SKM-1 treated with dmso at 0.1 percent for 144 hours (cell line): ENCODE measurements around the gene RPP30.

Experiments used
- DNase-seq: peaks from one replicate; lab custom pipeline; 2025; ENCODE audit not compliant: unreplicated experiment; lab: John Stamatoyannopoulos, UW

Gene RPP30

GRCh38 chr10:90871766-90872647 lies at the start of gene RPP30:
Gene RPP30, plus strand, starts transcription at chr10:90871974. Its CDS starts 13 bp downstream, at chr10:90871987.
- peak; percentile 76 for DNase-seq

- DNase-seq = no peak
Measured at GRCh38 chr10:90822508-90822907, 49.3 kb upstream of the RPP30 start.

GRCh38 chr10:90832111-90832510 lies 39.7 kb upstream of the RPP30 start:
- DNase-seq = no peak

GRCh38 chr10:90834326-90834725 lies 37.4 kb upstream of the RPP30 start:
- no peak for DNase-seq

- DNase-seq = no peak
Measured at GRCh38 chr10:90837486-90837885, 34.3 kb upstream of the RPP30 start.

GRCh38 chr10:90842725-90843124 lies 29.0 kb upstream of the RPP30 start:
- no peak for DNase-seq

- no peak for DNase-seq
Measured at GRCh38 chr10:90845726-90846125, 26.0 kb upstream of the RPP30 start.

GRCh38 chr10:90846746-90847145 lies 25.0 kb upstream of the RPP30 start:
- DNase-seq = no peak

GRCh38 chr10:90847436-90847835 lies 24.3 kb upstream of the RPP30 start:
- peak; percentile 59 for DNase-seq

GRCh38 chr10:90849956-90850749 lies 21.6 kb upstream of the RPP30 start:
- no peak for DNase-seq

GRCh38 chr10:90855126-90855525 lies 16.6 kb upstream of the RPP30 start:
- DNase-seq = no peak

- no peak for DNase-seq
Measured at GRCh38 chr10:90856261-90856660, 15.5 kb upstream of the RPP30 start.

- no peak for DNase-seq
Measured at GRCh38 chr10:90856964-90857634, 14.7 kb upstream of the RPP30 start.

- DNase-seq = peak; percentile 79
Measured at GRCh38 chr10:90857635-90858460, 13.9 kb upstream of the RPP30 start, which contains the start of gene HTR7. Gene HTR7, minus strand, starts transcription at chr10:90858039. Its CDS starts 368 bp downstream, at chr10:90857671.

- DNase-seq = peak; percentile 43
Measured at GRCh38 chr10:90858461-90858968, 13.3 kb upstream of the RPP30 start.

GRCh38 chr10:90859321-90859751 lies 12.4 kb upstream of the RPP30 start:
- no peak for DNase-seq

GRCh38 chr10:90860790-90861189 lies 11.0 kb upstream of the RPP30 start:
- no peak for DNase-seq

- no peak for DNase-seq
Measured at GRCh38 chr10:90862908-90863514, 8.8 kb upstream of the RPP30 start.

- DNase-seq = no peak
Measured at GRCh38 chr10:90865401-90865800, 6.4 kb upstream of the RPP30 start.
